ENCODE results near the gene RCAN3. TPM values are rescaled to one million over a fixed set of nuclear protein-coding genes. Genes with fewer than 3 reads are reported as not detected.

RCAN3 gene
- total RNA-seq, 1 experiment from 2014 or later: 11.1 TPM

GRCh38 chr1:24551290-24551959 is 48.8 kb downstream of the RCAN3 start:
- DNase-seq (ENCODE audit: low read depth): no peak

- peak; percentile 54 for DNase-seq (ENCODE audit: low read depth)
Observed at GRCh38 chr1:24551960-24552571, 49.4 kb downstream of the RCAN3 start.

GRCh38 chr1:24553931-24554330 is 51.3 kb downstream of the RCAN3 start:
- no peak for DNase-seq (ENCODE audit: low read depth)

GRCh38 chr1:24554714-24555113 is 52.1 kb downstream of the RCAN3 start:
- DNase-seq (ENCODE audit: low read depth): no peak

GRCh38 chr1:24555591-24556413 is 53.2 kb downstream of the RCAN3 start, which contains the start of gene NCMAP:
NCMAP (plus strand) TSS chr1:24556087; CDS start chr1:24595431, 39,344 bp downstream.
- DNase-seq (ENCODE audit: low read depth): no peak

- no peak for DNase-seq (ENCODE audit: low read depth)
Observed at GRCh38 chr1:24556414-24556795, 53.8 kb downstream of the RCAN3 start.

GRCh38 chr1:24557220-24557619 is 54.6 kb downstream of the RCAN3 start:
- no peak for DNase-seq (ENCODE audit: low read depth)

GRCh38 chr1:24557711-24558131 is 55.1 kb downstream of the RCAN3 start:
- DNase-seq (ENCODE audit: low read depth): no peak

GRCh38 chr1:24558455-24558854 is 55.8 kb downstream of the RCAN3 start:
- no peak for DNase-seq (ENCODE audit: low read depth)

GRCh38 chr1:24558902-24559791 is 56.5 kb downstream of the RCAN3 start:
- DNase-seq (ENCODE audit: low read depth): peak; percentile 96

GRCh38 chr1:24560361-24560760 is 57.7 kb downstream of the RCAN3 start:
- DNase-seq (ENCODE audit: low read depth): no peak

GRCh38 chr1:24562625-24563024 is 60.0 kb downstream of the RCAN3 start:
- peak; percentile 69 for DNase-seq (ENCODE audit: low read depth)

- no peak for DNase-seq (ENCODE audit: low read depth)
Observed at GRCh38 chr1:24564695-24565094, 62.1 kb downstream of the RCAN3 start.

GRCh38 chr1:24566236-24566867 is 63.7 kb downstream of the RCAN3 start:
- DNase-seq (ENCODE audit: low read depth): peak; percentile 53

GRCh38 chr1:24567792-24568388 is 65.3 kb downstream of the RCAN3 start:
- DNase-seq (ENCODE audit: low read depth): peak; percentile 78

- DNase-seq (ENCODE audit: low read depth): no peak
Observed at GRCh38 chr1:24568475-24568874, 65.8 kb downstream of the RCAN3 start.

GRCh38 chr1:24570265-24571125 is 67.9 kb downstream of the RCAN3 start:
- no peak for DNase-seq (ENCODE audit: low read depth)

- no peak for DNase-seq (ENCODE audit: low read depth)
Observed at GRCh38 chr1:24572301-24572700, 69.7 kb downstream of the RCAN3 start.

GRCh38 chr1:24575905-24576587 is 73.4 kb downstream of the RCAN3 start:
- DNase-seq (ENCODE audit: low read depth): no peak

All from M059J (cell line).